ENCODE data around the gene CALCOCO2. TPM values are rescaled to one million over a fixed set of nuclear protein-coding genes. Genes with fewer than 3 reads are reported as not detected.

CALCOCO2 gene
- total RNA-seq, 4 donors from 2014 or later: 167 to 302 (median 232) TPM

DNA sequence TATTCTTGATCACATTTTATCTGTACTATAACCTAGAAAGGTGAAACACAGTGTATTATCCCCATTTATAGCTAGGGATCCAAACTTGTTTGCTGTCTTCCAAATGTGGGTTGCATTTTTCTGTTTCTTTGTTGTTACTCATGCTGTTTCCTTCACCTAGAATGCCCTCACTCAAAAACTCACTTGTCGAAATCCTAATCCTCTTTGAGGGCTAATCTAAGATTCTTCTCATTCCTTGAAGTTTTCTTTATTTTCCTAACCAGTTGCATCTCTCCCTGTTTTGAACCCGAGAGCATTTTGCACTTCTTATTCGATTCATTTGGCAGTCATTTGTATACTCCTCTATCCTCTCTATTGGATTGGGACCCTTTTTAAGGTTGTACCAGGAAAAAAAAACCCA, 9.6 kb downstream of the CALCOCO2 start:
- H3K27me3 ChIP-seq: no peaks in the 10 kb centered on the region
- TF ChIP-seq EP300 (IDR thresholded peaks at IDR 0.05): no peak
- no peak for TF ChIP-seq POLR2A (IDR thresholded peaks at IDR 0.05)
- no peak for TF ChIP-seq CTCF (IDR thresholded peaks at IDR 0.05)
- H3K36me3 ChIP-seq: peaks cover 0 to 19% (median 16%) of the 10 kb centered on the region in 3 donors
- no peaks in the 10 kb centered on the region for H3K9me3 ChIP-seq
- H3K4me1 ChIP-seq: peaks cover 0 to 79% (median 62%) of the 10 kb centered on the region in 4 donors
- 15 to 29% methylated on average over 3 of the region's 3 CpGs for WGBS, 2 donors
- H3K4me3 ChIP-seq: peak overlapping the region in 2 of 4 donors; percentile 28 to 43
- H3K27ac ChIP-seq: peak overlapping the region; percentile 83 to 98 (median 96)
- DNase-seq (ENCODE audit: low spot score in 2 of 2): no peak

DNA sequence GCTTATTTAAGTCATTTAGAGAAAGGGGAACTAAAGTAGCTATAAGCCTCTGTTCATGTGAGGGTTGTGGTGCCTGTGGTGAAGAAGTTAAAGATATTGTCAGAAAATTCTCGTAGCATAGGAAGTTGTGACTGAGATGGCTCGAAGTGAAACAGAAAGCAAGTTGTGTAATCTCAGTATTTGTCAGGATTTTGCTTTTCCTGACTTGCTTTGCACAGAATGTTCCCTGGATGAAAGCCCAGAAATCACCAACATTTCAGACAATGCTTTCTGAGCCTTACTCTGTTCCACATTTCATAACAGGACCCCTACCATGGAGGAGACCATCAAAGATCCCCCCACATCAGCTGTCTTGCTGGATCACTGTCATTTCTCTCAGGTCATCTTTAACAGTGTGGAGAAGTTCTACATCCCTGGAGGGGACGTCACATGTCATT, 10.6 kb downstream of the CALCOCO2 start:
- peak overlapping the region; percentile 83 to 98 (median 96) for H3K27ac ChIP-seq
- H3K4me3 ChIP-seq: peak overlapping the region; percentile 18 to 43 (median 32)
- WGBS, 2 donors: 7% methylated on average over 3 of the region's 3 CpGs
- DNase-seq (ENCODE audit: low spot score in 2 of 2): peak in 1 of 2 donors; percentile 75
- TF ChIP-seq CTCF (IDR thresholded peaks at IDR 0.05): no peak
- TF ChIP-seq POLR2A (IDR thresholded peaks at IDR 0.05): peak; percentile 24 to 68
- TF ChIP-seq EP300 (IDR thresholded peaks at IDR 0.05): peak; percentile 96 to 98
- H3K27me3 ChIP-seq: no peaks in the 10 kb centered on the region
- peaks cover 0 to 29% (median 20%) of the 10 kb centered on the region in 3 donors for H3K36me3 ChIP-seq
- no peaks in the 10 kb centered on the region for H3K9me3 ChIP-seq
- peaks cover 0 to 76% (median 61%) of the 10 kb centered on the region in 4 donors for H3K4me1 ChIP-seq

DNA sequence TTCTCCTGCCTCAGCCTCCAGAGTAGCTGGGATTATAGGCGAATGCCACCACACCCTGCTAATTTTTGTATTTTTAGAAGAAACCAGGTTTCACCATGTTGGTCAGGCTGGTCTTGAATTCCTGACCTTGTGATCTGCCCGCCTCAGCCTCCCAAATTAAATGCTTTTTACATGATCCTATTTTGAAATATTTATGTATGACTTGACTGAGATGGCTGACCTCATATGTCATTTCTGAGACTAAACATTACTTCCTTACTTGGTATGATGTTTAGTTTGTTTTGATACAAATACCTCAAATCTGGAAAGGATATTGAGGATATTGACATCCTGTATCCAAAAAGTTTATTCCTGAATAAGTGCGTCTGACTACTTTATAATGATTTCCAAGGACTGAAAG, 11.9 kb downstream of the CALCOCO2 start:
- H3K4me1 ChIP-seq: peaks cover 0 to 70% (median 53%) of the 10 kb centered on the region in 4 donors
- H3K27ac ChIP-seq: peak overlapping the region; percentile 83 to 98 (median 96)
- H3K4me3 ChIP-seq: peak overlapping the region in 1 of 4 donors; percentile 43
- H3K27me3 ChIP-seq: no peaks in the 10 kb centered on the region
- no peaks in the 10 kb centered on the region for H3K9me3 ChIP-seq
- no peak for TF ChIP-seq EP300 (IDR thresholded peaks at IDR 0.05)
- TF ChIP-seq POLR2A (IDR thresholded peaks at IDR 0.05): no peak
- no peak for TF ChIP-seq CTCF (IDR thresholded peaks at IDR 0.05)
- peaks cover 0 to 42% (median 20%) of the 10 kb centered on the region in 3 donors for H3K36me3 ChIP-seq
- DNase-seq (ENCODE audit: low spot score in 2 of 2): no peak
- WGBS, 2 donors: 80 to 87% methylated on average over 3 of the region's 3 CpGs

DNA sequence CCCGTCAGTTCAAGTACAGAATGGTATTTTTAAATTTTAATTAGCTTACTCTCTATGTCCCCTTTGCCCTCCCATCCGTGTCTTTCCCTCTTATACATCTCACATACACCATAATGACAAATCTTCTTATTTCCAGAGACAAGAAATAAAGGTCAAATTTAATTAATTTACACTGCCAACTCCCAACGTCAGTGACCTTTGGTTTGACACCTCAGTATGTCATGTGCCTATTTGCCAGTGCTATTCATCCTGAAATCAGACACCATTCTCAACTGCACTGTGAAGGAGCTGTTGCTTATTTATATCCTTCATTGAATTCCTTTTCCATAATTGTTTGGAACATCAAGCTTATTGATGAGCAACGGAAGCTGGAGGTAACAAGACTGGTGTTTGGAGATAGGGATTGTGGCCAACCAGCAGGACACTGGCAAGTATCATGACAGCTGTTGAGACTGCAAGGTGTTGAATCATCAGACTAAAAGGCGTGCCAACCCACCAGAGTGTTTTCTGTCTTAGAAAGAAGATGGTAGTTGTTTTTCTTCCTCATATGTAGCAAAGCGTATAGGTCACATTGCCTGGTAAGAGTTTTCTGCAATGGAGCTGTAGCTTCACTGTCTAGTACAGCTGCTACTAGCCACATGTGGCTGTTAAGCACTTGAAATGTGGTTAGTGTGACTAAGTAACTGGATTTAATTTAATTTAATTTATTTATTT, 12.5 kb downstream of the CALCOCO2 start:
- TF ChIP-seq EP300 (IDR thresholded peaks at IDR 0.05) (no peak), CTCF (IDR thresholded peaks at IDR 0.05) (no peak), POLR2A (IDR thresholded peaks at IDR 0.05) (no peak)

DNA sequence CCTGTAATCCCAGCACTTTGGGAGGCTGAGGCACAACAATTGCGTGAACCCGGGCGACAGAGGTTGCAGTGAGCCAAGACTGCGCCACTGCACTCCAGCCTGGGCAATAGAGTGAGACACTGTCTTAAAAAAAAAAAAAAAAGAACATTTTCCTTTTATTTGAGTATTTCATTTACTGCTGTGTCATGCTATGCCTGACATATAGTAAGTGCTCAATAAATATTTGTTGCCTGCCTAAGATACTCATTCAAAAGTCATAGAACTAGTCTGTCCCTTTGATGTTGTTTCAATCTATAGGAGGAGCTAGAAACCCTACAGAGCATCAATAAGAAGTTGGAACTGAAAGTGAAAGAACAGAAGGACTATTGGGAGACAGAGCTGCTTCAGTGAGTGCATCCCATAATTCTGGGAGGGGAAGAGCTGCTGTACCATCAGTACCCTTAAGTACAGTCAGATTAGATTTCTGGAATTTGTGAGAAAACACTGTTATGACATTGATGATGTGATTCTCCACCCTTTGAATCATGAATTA, 20.0 kb downstream of the CALCOCO2 start:
- Histone ChIP-seq H3K27me3 (no peaks in the 10 kb centered on the region), H3K27ac (no peak overlapping the region), H3K4me1 (peaks cover 0 to 13% (median 3%) of the 10 kb centered on the region in 4 donors), H3K4me3 (no peak overlapping the region), H3K9me3 (no peaks in the 10 kb centered on the region), H3K36me3 (peaks cover 2 to 96% (median 41%) of the 10 kb centered on the region in 3 donors)
- TF ChIP-seq EP300 (IDR thresholded peaks at IDR 0.05) (no peak), POLR2A (IDR thresholded peaks at IDR 0.05) (no peak), CTCF (IDR thresholded peaks at IDR 0.05) (no peak)
- DNase-seq (ENCODE audit: low spot score in 2 of 2): no peak
- WGBS, 2 donors: 94 to 97% methylated on average over 4 of the region's 4 CpGs

More for the DNA sequence above, 12.5 kb downstream of the CALCOCO2 start:
- Histone ChIP-seq H3K4me1 (peaks cover 0 to 64% (median 49%) of the 10 kb centered on the region in 4 donors), H3K9me3 (no peaks in the 10 kb centered on the region), H3K27me3 (no peaks in the 10 kb centered on the region), H3K27ac (peak overlapping the region; percentile 83 to 98 (median 96)), H3K36me3 (peaks cover 0 to 48% (median 23%) of the 10 kb centered on the region in 3 donors), H3K4me3 (peak overlapping the region in 1 of 4 donors; percentile 43)
- 70 to 74% methylated on average over 6 of the region's 6 CpGs for WGBS, 2 donors
- DNase-seq (ENCODE audit: low spot score in 2 of 2): no peak

All from tibial nerve (tissue), 4 donors.